Nephron (organoid): Measurements from ENCODE around the gene MYL1.

Experiments
- H3K27ac Mint-ChIP-seq, 3 experiments: 2 replicates each; pipeline ENCODE4 v1.8.0; 2020; ENCODE audit warnings: mixed read lengths in 3 of 3, mild to moderate bottlenecking in 2 of 3, moderate library complexity in 1 of 3
- H3K27me3 Mint-ChIP-seq: 2 replicates; pipeline ENCODE4 v1.8.0; 2021; ENCODE audit warnings: low read depth, mild to moderate bottlenecking, moderate library complexity, mixed read lengths
- H3K36me3 Mint-ChIP-seq: 2 replicates; pipeline ENCODE4 v1.8.0; 2020; ENCODE audit warnings: low read depth, mixed read lengths
- H3K4me1 Mint-ChIP-seq: 2 replicates; pipeline ENCODE4 v1.8.0; 2020; ENCODE audit warnings: mixed read lengths
- H3K4me3 Mint-ChIP-seq, 3 experiments: 2 replicates each; pipeline ENCODE4 v1.8.0; 2020; ENCODE audit warnings: mild to moderate bottlenecking in 3 of 3, mixed read lengths in 3 of 3, moderate library complexity in 2 of 3
- H3K9me3 Mint-ChIP-seq: 2 replicates; pipeline ENCODE4 v1.8.0; 2020; ENCODE audit warnings: mixed read lengths
- CTCF ChIP-seq, 3 experiments: fragments of 200-600 bp; sonication (generic); IDR thresholded peaks; one replicate each; pipeline ENCODE4 v1.5.0; 2021; ENCODE audit warnings: antibody characterized with exemption in 3 of 3; ENCODE audit not compliant: unreplicated experiment in 3 of 3

The MYL1 gene

GRCh38 chr2:210267698-210268097 is 47.3 kb downstream of the MYL1 start:
- no peaks in the 10 kb centered on the region for H3K9me3 Mint-ChIP-seq
- no peak for TF ChIP-seq CTCF (IDR thresholded peaks at IDR 0.05; ENCODE audit: unreplicated experiment in 3 of 3)
- H3K4me3 Mint-ChIP-seq: no peak overlapping the region
- no peaks in the 10 kb centered on the region for H3K4me1 Mint-ChIP-seq
- no peaks in the 10 kb centered on the region for H3K36me3 Mint-ChIP-seq
- no peaks in the 10 kb centered on the region for H3K27me3 Mint-ChIP-seq
- H3K27ac Mint-ChIP-seq: no peak overlapping the region

- H3K27ac Mint-ChIP-seq: no peak overlapping the region
- no peak overlapping the region for H3K4me3 Mint-ChIP-seq
- H3K36me3 Mint-ChIP-seq: no peaks in the 10 kb centered on the region
- H3K27me3 Mint-ChIP-seq: no peaks in the 10 kb centered on the region
- H3K4me1 Mint-ChIP-seq: no peaks in the 10 kb centered on the region
- no peaks in the 10 kb centered on the region for H3K9me3 Mint-ChIP-seq
- no peak for TF ChIP-seq CTCF (IDR thresholded peaks at IDR 0.05; ENCODE audit: unreplicated experiment in 3 of 3)
Observed at GRCh38 chr2:210264282-210264681, 50.7 kb downstream of the MYL1 start.

GRCh38 chr2:210263841-210264240 is 51.1 kb downstream of the MYL1 start:
- Mint-ChIP-seq H3K9me3 (no peaks in the 10 kb centered on the region), H3K4me3 (no peak overlapping the region), H3K27ac (no peak overlapping the region), H3K36me3 (no peaks in the 10 kb centered on the region), H3K27me3 (no peaks in the 10 kb centered on the region), H3K4me1 (no peaks in the 10 kb centered on the region)
- no peak for TF ChIP-seq CTCF (IDR thresholded peaks at IDR 0.05; ENCODE audit: unreplicated experiment in 3 of 3)

GRCh38 chr2:210262036-210262435 is 52.9 kb downstream of the MYL1 start:
- H3K27me3 Mint-ChIP-seq: no peaks in the 10 kb centered on the region
- no peaks in the 10 kb centered on the region for H3K4me1 Mint-ChIP-seq
- no peaks in the 10 kb centered on the region for H3K9me3 Mint-ChIP-seq
- no peak overlapping the region for H3K4me3 Mint-ChIP-seq
- no peaks in the 10 kb centered on the region for H3K36me3 Mint-ChIP-seq
- no peak overlapping the region for H3K27ac Mint-ChIP-seq
- no peak for TF ChIP-seq CTCF (IDR thresholded peaks at IDR 0.05; ENCODE audit: unreplicated experiment in 3 of 3)

- H3K27ac Mint-ChIP-seq: no peak overlapping the region
- no peaks in the 10 kb centered on the region for H3K4me1 Mint-ChIP-seq
- H3K4me3 Mint-ChIP-seq: no peak overlapping the region
- TF ChIP-seq CTCF (IDR thresholded peaks at IDR 0.05; ENCODE audit: unreplicated experiment in 3 of 3): no peak
- no peaks in the 10 kb centered on the region for H3K36me3 Mint-ChIP-seq
- H3K9me3 Mint-ChIP-seq: no peaks in the 10 kb centered on the region
- no peaks in the 10 kb centered on the region for H3K27me3 Mint-ChIP-seq
Observed at GRCh38 chr2:210259687-210260086, 55.3 kb downstream of the MYL1 start.

- TF ChIP-seq CTCF (IDR thresholded peaks at IDR 0.05; ENCODE audit: unreplicated experiment in 3 of 3): no peak
- no peak overlapping the region for H3K27ac Mint-ChIP-seq
- no peaks in the 10 kb centered on the region for H3K9me3 Mint-ChIP-seq
- H3K4me1 Mint-ChIP-seq: no peaks in the 10 kb centered on the region
- no peaks in the 10 kb centered on the region for H3K27me3 Mint-ChIP-seq
- no peaks in the 10 kb centered on the region for H3K36me3 Mint-ChIP-seq
- no peak overlapping the region for H3K4me3 Mint-ChIP-seq
Observed at GRCh38 chr2:210252699-210253606, 62.0 kb downstream of the MYL1 start.
